ENCODE measurements around the gene BLOC1S6.

The BLOC1S6 gene

GRCh38 chr15:45616901-45617323 is 29.7 kb downstream of the BLOC1S6 start:
- CTCF ChIA-PET, result interaction anchor here (1.0 to 6.8 kb wide), 5 partner anchors 10 to 186 kb away, joined by 3 to 101 read pairs (median 5); no protein-coding TSS in a partner anchor
- no peak for TF ChIP-seq CTCF (IDR thresholded peaks at IDR 0.05; ENCODE audit: control extremely low read depth, extremely low read depth, low read depth, missing control alignments)
- POLR2A ChIA-PET, result no interaction called here
- no peak for DNase-seq (ENCODE audit: extremely low spot score)

- POLR2A ChIA-PET, result no interaction called here
- CTCF ChIA-PET, result no interaction called here
- no peak for TF ChIP-seq CTCF (IDR thresholded peaks at IDR 0.05; ENCODE audit: control extremely low read depth, extremely low read depth, low read depth, missing control alignments)
- no peak for DNase-seq (ENCODE audit: extremely low spot score)
Observed at GRCh38 chr15:45618813-45619212, 31.6 kb downstream of the BLOC1S6 start.

GRCh38 chr15:45628136-45628535 is 41.0 kb downstream of the BLOC1S6 start:
- POLR2A ChIA-PET, result no interaction called here
- TF ChIP-seq CTCF (IDR thresholded peaks at IDR 0.05; ENCODE audit: control extremely low read depth, extremely low read depth, low read depth, missing control alignments), result no peak
- DNase-seq (ENCODE audit: extremely low spot score), result no peak
- CTCF ChIA-PET, result interaction anchor here (1.2 to 5.9 kb wide), 2 partner anchors 13 to 17 kb away, joined by 3 to 37 read pairs; no protein-coding TSS in a partner anchor

GRCh38 chr15:45630917-45631691 is 43.9 kb downstream of the BLOC1S6 start:
- DNase-seq (ENCODE audit: extremely low spot score), result no peak
- POLR2A ChIA-PET, result no interaction called here
- CTCF ChIA-PET, result interaction anchor here (0.7 to 5.9 kb wide), 4 partner anchors 16 to 200 kb away, joined by 3 to 37 read pairs (median 4); no protein-coding TSS in a partner anchor
- TF ChIP-seq CTCF (IDR thresholded peaks at IDR 0.05; ENCODE audit: control extremely low read depth, extremely low read depth, low read depth, missing control alignments), result no peak

- CTCF ChIA-PET, result interaction anchor here (0.7 to 5.9 kb wide), 2 partner anchors 17 to 20 kb away, joined by 3 to 37 read pairs; no protein-coding TSS in a partner anchor
- POLR2A ChIA-PET, result no interaction called here
- DNase-seq (ENCODE audit: extremely low spot score), result no peak
- no peak for TF ChIP-seq CTCF (IDR thresholded peaks at IDR 0.05; ENCODE audit: control extremely low read depth, extremely low read depth, low read depth, missing control alignments)
Observed at GRCh38 chr15:45631776-45632175, 44.6 kb downstream of the BLOC1S6 start.

- CTCF ChIA-PET, result interaction anchor here (0.9 to 2.2 kb wide), 11 partner anchors 9 to 219 kb away, joined by 3 to 11 read pairs (median 4); no protein-coding TSS in a partner anchor
- DNase-seq (ENCODE audit: extremely low spot score), result peak; percentile 84
- POLR2A ChIA-PET, result no interaction called here
- no peak for TF ChIP-seq CTCF (IDR thresholded peaks at IDR 0.05; ENCODE audit: control extremely low read depth, extremely low read depth, low read depth, missing control alignments)
Observed at GRCh38 chr15:45634432-45635190, 47.4 kb downstream of the BLOC1S6 start, which contains the start of gene SQOR. TSS of gene SQOR (plus strand) at chr15:45635029. CDS start at chr15:45658924, 23,895 bp downstream.

Data from GM10248 (cell line).